Naive B cell (primary cell): ENCODE results near the gene SNCB. TPM values are rescaled to one million over a fixed set of nuclear protein-coding genes. Genes with fewer than 3 reads are reported as not detected.
A peak's percentile ranks its signal among the peaks of the same experiment; 100 is the strongest.

Experiments
- ATAC-seq, 2 donors: fragments of 150-1000 bp; cut with Tn5 transposase; 2 replicates each; pipeline ENCODE4 v1.10.0; 2021; ENCODE audit warnings: low read depth in 2 of 2, mild to moderate bottlenecking in 2 of 2, moderate library complexity in 2 of 2
- DNase-seq: peaks from one replicate; pipeline ENCODE4 v3.0.0; 2022
- H3K27ac Mint-ChIP-seq, 6 donors: one replicate each; pipeline ENCODE4 v1.8.0; 2020 to 2022; ENCODE audit warnings: mild to moderate bottlenecking in 6 of 6, mixed read lengths in 6 of 6, moderate library complexity in 5 of 6, inconsistent platforms in 2 of 6
- H3K27me3 Mint-ChIP-seq, 3 donors: one replicate each; pipeline ENCODE4 v1.8.0; 2021 to 2022; ENCODE audit warnings: mixed read lengths in 3 of 3, mild to moderate bottlenecking in 1 of 3
- H3K36me3 Mint-ChIP-seq, 2 donors: one replicate each; pipeline ENCODE4 v1.8.0; 2020 to 2022; ENCODE audit warnings: mixed read lengths in 2 of 2, inconsistent platforms in 1 of 2, mild to moderate bottlenecking in 1 of 2
- H3K4me1 Mint-ChIP-seq, 3 donors: one replicate each; pipeline ENCODE4 v1.8.0; 2020 to 2022; ENCODE audit warnings: mixed read lengths in 3 of 3, inconsistent platforms in 1 of 3, mild to moderate bottlenecking in 1 of 3, moderate library complexity in 1 of 3
- H3K4me3 Mint-ChIP-seq, 8 donors: one replicate each; pipeline ENCODE4 v1.8.0; 2020 to 2022; ENCODE audit warnings: mild to moderate bottlenecking in 8 of 8, mixed read lengths in 8 of 8, moderate library complexity in 8 of 8, inconsistent platforms in 2 of 8
- H3K9me3 Mint-ChIP-seq, 7 donors: one replicate each; pipeline ENCODE4 v1.8.0; 2020 to 2022; ENCODE audit warnings: mixed read lengths in 7 of 7, mild to moderate bottlenecking in 5 of 7, inconsistent platforms in 2 of 7, moderate library complexity in 1 of 7
- polyA plus RNA-seq, 6 donors: library from polyadenylated mRNA; unstranded; fragments of 300-500 nt; fragmentation: Illumina TruSeq; gene quantifications; one replicate each; pipeline ENCODE4 v1.2.3, GENCODE V29; 2021; ENCODE audit warnings: low read depth in 6 of 6

Gene SNCB
- polyA plus RNA-seq, 6 donors from 2014 or later, result 0.34 to 1.1 (median 1.0) TPM; not detected in 1

DNA sequence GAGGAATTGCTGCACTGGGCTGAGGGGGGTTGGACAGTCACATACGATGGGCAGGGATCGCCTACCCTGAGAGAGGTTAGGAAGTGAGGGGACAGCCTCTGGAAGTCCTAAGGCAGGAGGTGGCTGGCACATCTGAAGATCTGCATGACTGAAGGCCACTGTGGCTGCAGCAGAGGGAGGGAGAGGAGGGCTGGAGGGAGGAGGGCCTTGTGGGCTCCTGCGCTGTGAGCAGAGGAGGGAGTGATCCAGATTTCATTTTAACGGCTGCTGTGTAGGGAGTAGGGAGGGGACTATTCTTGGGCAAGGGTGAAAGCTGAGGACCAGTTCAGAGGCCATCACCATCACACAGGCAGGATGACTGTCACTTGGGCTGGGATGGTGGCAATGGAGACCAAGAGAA is 7.2 kb upstream of the SNCB start:
- no peak overlapping the region for H3K4me3 Mint-ChIP-seq
- peaks cover 0 to 4% (median 0%) of the 10 kb centered on the region in 7 donors for H3K9me3 Mint-ChIP-seq
- DNase-seq (no peak), ATAC-seq (no peak)
- H3K4me1 Mint-ChIP-seq, result peaks cover 16 to 28% (median 17%) of the 10 kb centered on the region in 3 donors
- H3K27me3 Mint-ChIP-seq, result peaks cover 17 to 26% (median 17%) of the 10 kb centered on the region in 3 donors
- no peaks in the 10 kb centered on the region for H3K36me3 Mint-ChIP-seq
- H3K27ac Mint-ChIP-seq, result no peak overlapping the region

GRCh38 chr5:176636426-176636825 is 6.1 kb upstream of the SNCB start:
- H3K27ac Mint-ChIP-seq, result peak overlapping the region in 1 of 6 donors; percentile 66
- no peak overlapping the region for H3K4me3 Mint-ChIP-seq
- DNase-seq, result no peak
- no peaks in the 10 kb centered on the region for H3K36me3 Mint-ChIP-seq
- ATAC-seq, result no peak
- peaks cover 0 to 4% (median 0%) of the 10 kb centered on the region in 7 donors for H3K9me3 Mint-ChIP-seq
- peaks cover 17 to 26% (median 17%) of the 10 kb centered on the region in 3 donors for H3K27me3 Mint-ChIP-seq
- H3K4me1 Mint-ChIP-seq, result peaks cover 17 to 35% (median 18%) of the 10 kb centered on the region in 3 donors

GRCh38 chr5:176633598-176633997 is 3.3 kb upstream of the SNCB start:
- peaks cover 0 to 4% (median 0%) of the 10 kb centered on the region in 7 donors for H3K9me3 Mint-ChIP-seq
- no peaks in the 10 kb centered on the region for H3K36me3 Mint-ChIP-seq
- H3K4me1 Mint-ChIP-seq, result peaks cover 27 to 52% (median 29%) of the 10 kb centered on the region in 3 donors
- peak overlapping the region in 3 of 6 donors; percentile 6 to 83 (median 17) for H3K27ac Mint-ChIP-seq
- peak; percentile 53 to 54 for ATAC-seq
- DNase-seq, result peak; percentile 35
- peaks cover 18 to 30% (median 28%) of the 10 kb centered on the region in 3 donors for H3K27me3 Mint-ChIP-seq
- H3K4me3 Mint-ChIP-seq, result peak overlapping the region; percentile 1 to 83 (median 72)

- peaks cover 27 to 52% (median 38%) of the 10 kb centered on the region in 3 donors for H3K4me1 Mint-ChIP-seq
- no peak for ATAC-seq
- no peak for DNase-seq
- no peak overlapping the region for H3K27ac Mint-ChIP-seq
- no peaks in the 10 kb centered on the region for H3K36me3 Mint-ChIP-seq
- H3K9me3 Mint-ChIP-seq, result peaks cover 0 to 4% (median 0%) of the 10 kb centered on the region in 7 donors
- H3K4me3 Mint-ChIP-seq, result peak overlapping the region in 1 of 8 donors; percentile 12
- H3K27me3 Mint-ChIP-seq, result peaks cover 21 to 31% (median 28%) of the 10 kb centered on the region in 3 donors
Measured at GRCh38 chr5:176632745-176633144, 2.4 kb upstream of the SNCB start.

DNA sequence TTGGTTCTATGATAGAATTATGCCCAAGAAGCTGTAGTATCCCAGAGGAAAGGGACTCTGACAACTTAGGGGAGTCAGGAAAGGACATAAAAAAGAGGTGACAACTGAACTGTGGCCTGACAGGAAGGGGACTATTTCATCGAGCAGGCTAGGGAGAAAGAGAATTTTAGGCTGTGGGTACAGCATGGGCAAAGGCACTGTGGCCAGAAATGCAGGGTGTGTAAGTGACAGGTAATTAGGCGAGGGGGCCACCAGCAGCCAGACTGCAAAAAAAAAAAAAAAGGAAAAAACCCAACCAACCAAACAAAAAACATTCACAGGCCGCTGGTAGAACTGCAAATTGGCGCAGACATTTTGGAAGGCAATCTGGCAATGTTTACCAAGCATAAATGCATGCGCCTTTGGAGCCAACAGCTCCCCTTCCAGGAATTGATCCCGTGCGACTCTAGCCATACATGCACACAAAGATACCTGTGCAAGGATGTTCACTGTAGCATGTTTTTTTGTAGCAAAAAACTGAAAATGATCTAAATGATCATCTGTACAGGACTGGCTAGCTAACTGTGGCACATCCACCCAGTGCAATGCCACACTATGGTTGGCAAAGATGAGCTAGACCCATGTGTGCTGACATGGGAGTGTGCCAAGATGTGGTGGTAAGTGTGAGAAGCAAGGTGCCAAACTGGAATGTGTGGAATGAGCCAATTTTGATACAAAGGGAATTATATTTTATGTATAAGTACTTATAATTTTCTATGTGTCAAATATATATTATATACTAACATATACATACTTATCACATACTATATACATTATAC is 1.3 kb upstream of the SNCB start:
- H3K4me3 Mint-ChIP-seq, result peak overlapping the region; percentile 30 to 93 (median 80)
- DNase-seq, result no peak
- peaks cover 31 to 35% (median 32%) of the 10 kb centered on the region in 3 donors for H3K27me3 Mint-ChIP-seq
- H3K4me1 Mint-ChIP-seq, result peaks cover 34 to 60% (median 49%) of the 10 kb centered on the region in 3 donors
- no peaks in the 10 kb centered on the region for H3K36me3 Mint-ChIP-seq
- no peak for ATAC-seq
- H3K9me3 Mint-ChIP-seq, result peaks cover 0 to 4% (median 0%) of the 10 kb centered on the region in 7 donors
- H3K27ac Mint-ChIP-seq, result peak overlapping the region in 3 of 6 donors; percentile 24 to 78 (median 54)

- no peak for DNase-seq
- H3K27ac Mint-ChIP-seq, result peak overlapping the region in 4 of 6 donors; percentile 4 to 65 (median 58)
- ATAC-seq, result no peak
- peaks cover 0 to 4% (median 0%) of the 10 kb centered on the region in 7 donors for H3K9me3 Mint-ChIP-seq
- peaks cover 32 to 40% (median 32%) of the 10 kb centered on the region in 3 donors for H3K27me3 Mint-ChIP-seq
- peak overlapping the region; percentile 63 to 93 (median 84) for H3K4me3 Mint-ChIP-seq
- H3K36me3 Mint-ChIP-seq, result no peaks in the 10 kb centered on the region
- peaks cover 37 to 56% (median 53%) of the 10 kb centered on the region in 3 donors for H3K4me1 Mint-ChIP-seq
Measured at GRCh38 chr5:176630681-176631222, 418 bp upstream of the SNCB start.

GRCh38 chr5:176629317-176629852 is 949 bp downstream of the SNCB start:
- ATAC-seq, result no peak
- H3K9me3 Mint-ChIP-seq, result no peaks in the 10 kb centered on the region
- no peak overlapping the region for H3K27ac Mint-ChIP-seq
- H3K36me3 Mint-ChIP-seq, result no peaks in the 10 kb centered on the region
- H3K27me3 Mint-ChIP-seq, result peaks cover 32 to 36% (median 33%) of the 10 kb centered on the region in 3 donors
- peaks cover 32 to 48% (median 47%) of the 10 kb centered on the region in 3 donors for H3K4me1 Mint-ChIP-seq
- DNase-seq, result no peak
- peak overlapping the region; percentile 49 to 85 (median 76) for H3K4me3 Mint-ChIP-seq

DNA sequence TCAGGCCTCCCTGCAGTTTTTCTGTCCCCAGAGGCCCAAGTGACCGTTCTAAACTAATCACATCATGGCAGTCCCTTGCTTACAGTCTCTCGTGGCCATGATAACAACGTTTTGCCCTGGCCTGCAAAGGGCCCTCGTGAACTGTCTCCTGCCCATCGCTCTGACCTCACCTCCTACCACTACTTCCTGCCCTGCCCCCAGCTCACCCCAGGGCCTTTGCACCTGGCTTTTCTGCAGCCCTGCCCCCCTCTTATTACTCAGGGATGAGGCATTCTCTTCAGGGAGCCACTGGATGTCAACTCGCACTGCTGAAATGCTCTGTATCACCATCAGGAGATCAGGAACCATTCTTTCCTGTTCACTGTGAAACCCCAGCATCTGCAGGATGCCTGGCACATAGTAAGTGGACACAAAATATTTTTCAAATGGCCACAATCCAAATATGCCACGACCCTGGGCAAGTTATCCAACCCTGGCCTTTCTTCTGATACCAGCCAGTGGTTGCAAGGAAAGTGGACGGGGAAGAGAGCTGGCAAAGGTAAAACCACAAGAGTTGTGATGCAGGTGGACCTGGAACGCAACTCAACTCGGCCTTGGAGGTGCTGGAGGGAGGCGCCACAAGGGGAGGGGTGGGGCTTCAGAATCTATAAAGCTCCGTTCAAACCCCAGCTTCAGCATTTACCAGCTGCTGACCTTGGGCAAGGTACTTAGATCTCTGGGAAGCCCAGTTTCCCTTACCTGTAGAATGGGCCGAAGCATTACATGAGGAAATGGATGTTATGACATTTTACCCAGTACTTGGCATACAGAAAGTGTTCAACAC is 1.7 kb downstream of the SNCB start:
- Mint-ChIP-seq H3K27me3 (peaks cover 32 to 36% (median 36%) of the 10 kb centered on the region in 3 donors), H3K36me3 (no peaks in the 10 kb centered on the region), H3K9me3 (no peaks in the 10 kb centered on the region), H3K4me1 (peaks cover 29 to 41% (median 40%) of the 10 kb centered on the region in 3 donors), H3K4me3 (peak overlapping the region in 7 of 8 donors; percentile 49 to 81 (median 74)), H3K27ac (no peak overlapping the region)
- DNase-seq, result no peak
- no peak for ATAC-seq

DNA sequence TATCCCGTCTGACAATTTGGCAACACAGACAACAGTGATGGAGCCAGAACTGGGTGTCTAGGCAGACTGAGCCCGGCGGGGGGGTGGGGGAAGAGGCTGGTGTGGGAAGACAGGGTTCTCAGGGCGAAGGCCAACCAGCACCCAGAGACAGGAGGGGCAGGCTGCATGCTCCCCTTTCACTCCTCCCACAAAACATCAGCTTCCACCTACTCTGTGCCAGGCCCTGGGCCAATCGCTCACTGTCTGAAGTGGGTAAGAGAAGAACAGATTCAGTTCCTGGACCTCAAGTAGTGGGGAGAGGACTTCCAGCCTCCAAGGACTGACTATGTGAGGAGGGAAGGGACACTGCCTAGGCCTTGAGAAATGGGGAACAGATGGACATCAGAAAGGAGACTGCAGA is 2.8 kb downstream of the SNCB start:
- no peak for DNase-seq
- peaks cover 26 to 38% (median 33%) of the 10 kb centered on the region in 3 donors for H3K4me1 Mint-ChIP-seq
- H3K36me3 Mint-ChIP-seq, result no peaks in the 10 kb centered on the region
- peaks cover 35 to 37% (median 37%) of the 10 kb centered on the region in 3 donors for H3K27me3 Mint-ChIP-seq
- ATAC-seq, result no peak
- H3K4me3 Mint-ChIP-seq, result peak overlapping the region in 3 of 8 donors; percentile 10 to 72 (median 26)
- no peaks in the 10 kb centered on the region for H3K9me3 Mint-ChIP-seq
- H3K27ac Mint-ChIP-seq, result peak overlapping the region in 1 of 6 donors; percentile 49

- no peaks in the 10 kb centered on the region for H3K36me3 Mint-ChIP-seq
- DNase-seq, result no peak
- peaks cover 26 to 38% (median 28%) of the 10 kb centered on the region in 3 donors for H3K4me1 Mint-ChIP-seq
- peaks cover 42 to 44% (median 44%) of the 10 kb centered on the region in 3 donors for H3K27me3 Mint-ChIP-seq
- H3K27ac Mint-ChIP-seq, result no peak overlapping the region
- no peak for ATAC-seq
- H3K9me3 Mint-ChIP-seq, result no peaks in the 10 kb centered on the region
- peak overlapping the region in 1 of 8 donors; percentile 26 for H3K4me3 Mint-ChIP-seq
Measured at GRCh38 chr5:176626876-176627236, 3.5 kb downstream of the SNCB start.

DNA sequence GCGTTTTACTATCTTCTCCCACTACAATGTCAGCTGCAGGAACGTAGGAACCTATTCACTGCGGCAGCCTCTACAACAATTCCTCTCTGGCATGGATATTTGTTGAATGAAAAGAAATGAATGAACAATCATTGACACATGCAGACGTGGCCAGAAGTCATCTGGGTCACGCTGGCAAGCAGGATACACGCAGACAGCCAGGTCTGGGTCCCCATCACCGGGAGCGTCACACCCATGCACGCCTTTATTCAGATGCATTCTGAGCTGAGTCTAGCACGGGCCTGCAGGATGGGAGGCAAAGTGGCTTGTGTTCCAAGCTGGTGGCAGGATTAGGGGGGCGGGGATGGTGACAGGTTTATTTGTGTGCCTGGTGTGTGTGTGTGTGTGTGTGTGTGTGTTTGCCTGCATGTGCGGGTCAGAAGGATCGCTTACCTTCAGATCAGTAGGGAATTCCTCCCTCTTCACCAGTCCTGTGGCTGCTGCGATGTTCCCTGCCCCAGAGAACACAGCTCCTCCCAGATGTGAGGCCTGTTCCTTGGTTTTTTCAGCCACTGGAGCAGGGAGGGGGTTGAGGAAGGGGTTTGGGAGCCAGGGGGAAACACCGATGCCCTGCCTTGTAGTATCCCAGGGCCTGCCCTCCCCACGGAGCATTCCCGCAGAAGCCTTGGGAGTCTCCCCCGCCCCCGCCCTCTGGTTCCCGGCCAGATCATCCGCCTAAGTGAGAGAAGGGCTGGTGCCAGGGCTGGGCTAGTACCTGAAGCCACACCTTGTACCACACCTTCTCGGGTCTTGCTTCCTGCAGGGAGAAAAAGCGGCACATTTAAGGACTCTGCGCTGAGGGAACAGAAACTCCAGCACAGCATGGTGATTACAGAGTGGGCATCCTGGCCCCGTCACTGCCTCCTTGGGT is 4.1 kb downstream of the SNCB start:
- ATAC-seq (no peak), DNase-seq (no peak)
- Mint-ChIP-seq H3K4me3 (no peak overlapping the region), H3K36me3 (no peaks in the 10 kb centered on the region), H3K27me3 (peaks cover 45 to 51% (median 49%) of the 10 kb centered on the region in 3 donors), H3K27ac (no peak overlapping the region), H3K9me3 (no peaks in the 10 kb centered on the region), H3K4me1 (peaks cover 23 to 34% (median 23%) of the 10 kb centered on the region in 3 donors)

DNA sequence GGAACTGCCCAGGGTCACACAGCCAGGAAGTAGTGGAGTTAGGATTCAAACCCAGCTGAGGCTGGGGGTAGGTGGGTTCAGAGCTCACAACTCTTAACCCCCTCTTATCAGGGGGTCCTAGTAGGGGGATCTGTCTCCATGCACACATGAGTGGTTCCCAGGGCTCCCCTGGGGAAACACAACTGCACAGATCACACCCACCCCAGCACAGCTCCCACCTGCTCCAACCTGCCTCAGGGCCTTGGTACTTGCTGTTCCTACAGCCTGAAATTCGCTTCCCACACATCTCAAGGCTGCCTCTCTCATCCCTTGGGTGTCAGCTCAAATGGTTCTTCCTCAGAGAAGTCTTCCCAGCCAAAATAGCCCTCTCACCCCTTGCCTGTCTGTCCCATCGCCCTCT is 4.8 kb downstream of the SNCB start:
- Mint-ChIP-seq H3K27me3 (peaks cover 45 to 50% (median 48%) of the 10 kb centered on the region in 3 donors), H3K9me3 (no peaks in the 10 kb centered on the region), H3K36me3 (no peaks in the 10 kb centered on the region), H3K4me1 (peaks cover 18 to 29% (median 19%) of the 10 kb centered on the region in 3 donors), H3K4me3 (no peak overlapping the region), H3K27ac (no peak overlapping the region)
- DNase-seq (no peak), ATAC-seq (no peak)
